Trophoblast cell (in vitro differentiated cells and primary cell): Measurements from ENCODE around the gene RSPH3.
"Not testable (repeated sequence)": the region's sequence is repeated elsewhere in the genome, so short reads cannot be mapped to it uniquely, and the experiment has no call there.

ENCODE experiments used
- DNase-seq, 2 donors: peaks; one replicate each; pipeline ENCODE4 v3.0.0-alpha.2; 2016
- H2AFZ ChIP-seq: 2 replicates; pipeline ENCODE4 v1.6.1; 2013; ENCODE audit warnings: low read length, moderate library complexity, mild to moderate bottlenecking; ENCODE audit not compliant: insufficient read depth, poor library complexity
- H2AK5ac ChIP-seq: 2 replicates; pipeline ENCODE4 v1.6.1; 2013; ENCODE audit warnings: mild to moderate bottlenecking, low read length
- H2BK120ac ChIP-seq: 2 replicates; pipeline ENCODE4 v1.6.1; 2013; ENCODE audit warnings: low read length, mild to moderate bottlenecking, moderate library complexity; ENCODE audit not compliant: insufficient read depth, poor library complexity
- H2BK12ac ChIP-seq: 2 replicates; pipeline ENCODE4 v1.6.1; 2013; ENCODE audit warnings: mild to moderate bottlenecking, low read length, moderate library complexity
- H2BK5ac ChIP-seq: 2 replicates; pipeline ENCODE4 v1.6.1; 2013; ENCODE audit warnings: low read length, low read depth, moderate library complexity, mild to moderate bottlenecking; ENCODE audit not compliant: poor library complexity
- H3K14ac ChIP-seq: 2 replicates; pipeline ENCODE4 v1.6.1; 2013; ENCODE audit warnings: mild to moderate bottlenecking, low read length
- H3K18ac ChIP-seq: 2 replicates; pipeline ENCODE4 v1.6.1; 2013; ENCODE audit warnings: mild to moderate bottlenecking, low read length
- H3K23ac ChIP-seq: 2 replicates; pipeline ENCODE4 v1.6.1; 2013; ENCODE audit warnings: low read length
- H3K27ac ChIP-seq: 2 replicates; pipeline ENCODE4 v1.5.1; 2013; ENCODE audit warnings: low read depth, mild to moderate bottlenecking, inconsistent platforms, low read length, moderate library complexity
- H3K27me3 ChIP-seq: 2 replicates; pipeline ENCODE4 v1.6.1; 2013; ENCODE audit warnings: inconsistent platforms, mild to moderate bottlenecking, low read length, moderate library complexity; ENCODE audit not compliant: insufficient read depth
- H3K36me3 ChIP-seq, 2 experiments: 1 replicate in 1 of 2; 2 replicates in 1 of 2; pipeline ENCODE4 v1.6.1; 2013; ENCODE audit warnings: low read length in 2 of 2, mild to moderate bottlenecking in 2 of 2, moderate library complexity in 1 of 2; ENCODE audit not compliant: insufficient read depth in 2 of 2, control insufficient read depth in 1 of 2
- H3K4ac ChIP-seq: 2 replicates; pipeline ENCODE4 v1.6.1; 2013; ENCODE audit warnings: low read depth, mild to moderate bottlenecking, low read length, moderate library complexity
- H3K4me1 ChIP-seq, 2 experiments: 1 replicate in 1 of 2; 2 replicates in 1 of 2; pipeline ENCODE4 v1.6.1; 2013; ENCODE audit warnings: low read length in 2 of 2, mild to moderate bottlenecking in 2 of 2, moderate library complexity in 1 of 2; ENCODE audit not compliant: insufficient read depth in 2 of 2, control insufficient read depth in 1 of 2
- H3K4me2 ChIP-seq: 2 replicates; pipeline ENCODE4 v1.6.1; 2013; ENCODE audit warnings: inconsistent platforms, mild to moderate bottlenecking, low read length, moderate library complexity
- H3K4me3 ChIP-seq: 2 replicates; pipeline ENCODE4 v1.5.1; 2013; ENCODE audit warnings: mild to moderate bottlenecking, low read depth, low read length, inconsistent platforms
- H3K79me1 ChIP-seq: one replicate; pipeline ENCODE4 v1.6.1; 2013; ENCODE audit warnings: low read length
- H3K79me2 ChIP-seq: 2 replicates; pipeline ENCODE4 v1.6.1; 2013; ENCODE audit warnings: low read length, mild to moderate bottlenecking; ENCODE audit not compliant: control insufficient read depth, insufficient read depth, poor library complexity
- H3K9ac ChIP-seq: 2 replicates; pipeline ENCODE4 v1.6.1; 2013; ENCODE audit warnings: mild to moderate bottlenecking, low read length
- H3K9me3 ChIP-seq: 2 replicates; pipeline ENCODE4 v1.6.1; 2013; ENCODE audit warnings: low read depth, mild to moderate bottlenecking, control low read depth, inconsistent platforms, low read length; ENCODE audit not compliant: insufficient read depth
- H4K12ac ChIP-seq: 2 replicates; pipeline ENCODE4 v1.6.1; 2013; ENCODE audit warnings: low read depth, mild to moderate bottlenecking, low read length, moderate library complexity
- H4K8ac ChIP-seq: 2 replicates; pipeline ENCODE4 v1.6.1; 2013; ENCODE audit warnings: low read depth, mild to moderate bottlenecking, low read length, moderate library complexity
- H4K91ac ChIP-seq: one replicate; pipeline ENCODE4 v1.6.1; 2013; ENCODE audit warnings: low read depth, mild to moderate bottlenecking, low read length, moderate library complexity
- WGBS: extraction: QIAGEN DNeasy Blood & Tissue Kit; methylation state at CpG from one replicate; pipeline ENCODE4 v1.1.7; 2013; ENCODE audit warnings: missing lambda C conversion rate; ENCODE audit not compliant: insufficient read length, insufficient coverage; ENCODE audit errors: extremely low coverage; 5-methylcytosine and 5-hydroxymethylcytosine counted together

The RSPH3 gene

GRCh38 chr6:159031846-159032245, 31.8 kb upstream of the RSPH3 start:
- no peak overlapping the region for H4K12ac ChIP-seq
- no peak overlapping the region for H3K9ac ChIP-seq
- H4K91ac ChIP-seq: no peak overlapping the region
- no peak overlapping the region for H2AFZ ChIP-seq
- H2BK12ac ChIP-seq: no peak overlapping the region
- H3K4me3 ChIP-seq: no peak overlapping the region
- no CpG with 5 or more reads among the region's 5 CpGs for WGBS
- no peaks in the 10 kb centered on the region for H3K79me1 ChIP-seq
- no peak overlapping the region for H3K14ac ChIP-seq
- no peak overlapping the region for H2BK120ac ChIP-seq
- no peak overlapping the region for H2BK5ac ChIP-seq
- no peak overlapping the region for H2AK5ac ChIP-seq
- no peaks in the 10 kb centered on the region for H3K9me3 ChIP-seq
- no peak overlapping the region for H3K18ac ChIP-seq
- H3K4me1 ChIP-seq: no peaks in the 10 kb centered on the region
- DNase-seq: no peak
- no peak overlapping the region for H3K23ac ChIP-seq
- no peak overlapping the region for H3K4me2 ChIP-seq
- no peaks in the 10 kb centered on the region for H3K36me3 ChIP-seq
- no peaks in the 10 kb centered on the region for H3K27me3 ChIP-seq
- no peak overlapping the region for H3K27ac ChIP-seq
- H3K79me2 ChIP-seq: no peaks in the 10 kb centered on the region
- H3K4ac ChIP-seq: no peak overlapping the region
- H4K8ac ChIP-seq: no peak overlapping the region

- WGBS: no CpG with 5 or more reads among the region's 2 CpGs
- Histone ChIP-seq H3K4ac (no peak overlapping the region), H2BK120ac (no peak overlapping the region), H4K12ac (no peak overlapping the region), H3K79me2 (no peaks in the 10 kb centered on the region), H3K23ac (no peak overlapping the region), H4K91ac (no peak overlapping the region), H3K4me1 (no peaks in the 10 kb centered on the region), H3K27ac (no peak overlapping the region), H3K18ac (no peak overlapping the region), H3K4me3 (no peak overlapping the region), H2BK12ac (no peak overlapping the region), H3K79me1 (no peaks in the 10 kb centered on the region), H3K27me3 (no peaks in the 10 kb centered on the region), H4K8ac (no peak overlapping the region), H3K9me3 (no peaks in the 10 kb centered on the region), H2AK5ac (no peak overlapping the region), H2BK5ac (no peak overlapping the region), H3K4me2 (no peak overlapping the region), H3K14ac (no peak overlapping the region), H3K9ac (no peak overlapping the region), H2AFZ (no peak overlapping the region), H3K36me3 (no peaks in the 10 kb centered on the region)
- DNase-seq: no peak
These were observed 30.2 kb upstream of the RSPH3 start for GRCh38 chr6:159030168-159030567.

- not testable (repeated sequence) for H2AK5ac ChIP-seq, H3K23ac ChIP-seq, H3K4ac ChIP-seq, H3K4me1 ChIP-seq, H3K79me1 ChIP-seq, H4K8ac ChIP-seq, H3K36me3 ChIP-seq, H2AFZ ChIP-seq, H4K12ac ChIP-seq, H3K9me3 ChIP-seq, H3K14ac ChIP-seq, H3K4me3 ChIP-seq, H3K9ac ChIP-seq, H2BK120ac ChIP-seq, H2BK12ac ChIP-seq, H3K18ac ChIP-seq, H3K27ac ChIP-seq, H3K4me2 ChIP-seq, H2BK5ac ChIP-seq, H3K27me3 ChIP-seq, H4K91ac ChIP-seq, H3K79me2 ChIP-seq, DNase-seq
- no CpG with 5 or more reads among the region's 1 CpG for WGBS
These were observed 25.2 kb upstream of the RSPH3 start for GRCh38 chr6:159025224-159025623.

- H3K4me2 ChIP-seq: no peak overlapping the region
These were observed 23.9 kb upstream of the RSPH3 start for GRCh38 chr6:159023893-159024292.

More at GRCh38 chr6:159023893-159024292, 23.9 kb upstream of the RSPH3 start:
- no peak overlapping the region for H2AFZ ChIP-seq
- H2BK120ac ChIP-seq: no peak overlapping the region
- H3K9ac ChIP-seq: no peak overlapping the region
- peaks cover 7% of the 10 kb centered on the region for H3K9me3 ChIP-seq
- no peak overlapping the region for H4K91ac ChIP-seq
- H4K8ac ChIP-seq: no peak overlapping the region
- H3K36me3 ChIP-seq: no peaks in the 10 kb centered on the region
- no peak overlapping the region for H3K14ac ChIP-seq
- no peaks in the 10 kb centered on the region for H3K79me1 ChIP-seq
- no peak overlapping the region for H2AK5ac ChIP-seq
- H3K4ac ChIP-seq: no peak overlapping the region
- no peak for DNase-seq
- no peak overlapping the region for H3K18ac ChIP-seq
- no CpG with 5 or more reads among the region's 4 CpGs for WGBS
- no peak overlapping the region for H2BK5ac ChIP-seq
- no peak overlapping the region for H3K4me3 ChIP-seq
- H3K4me1 ChIP-seq: no peaks in the 10 kb centered on the region
- H3K79me2 ChIP-seq: no peaks in the 10 kb centered on the region
- no peak overlapping the region for H3K23ac ChIP-seq
- no peak overlapping the region for H2BK12ac ChIP-seq
- H3K27me3 ChIP-seq: no peaks in the 10 kb centered on the region
- H4K12ac ChIP-seq: no peak overlapping the region
- no peak overlapping the region for H3K27ac ChIP-seq
